CD1c-positive myeloid dendritic cell (primary cell): ENCODE data around the gene GLG1.
"Not testable (repeated sequence)": the region's sequence is repeated elsewhere in the genome, so short reads cannot be mapped to it uniquely, and the experiment has no call there.

Experiments
- DNase-seq: peaks from one replicate; pipeline ENCODE4 v3.0.0-alpha.2; 2016; ENCODE audit errors: extremely low spot score

GLG1 gene

DNA sequence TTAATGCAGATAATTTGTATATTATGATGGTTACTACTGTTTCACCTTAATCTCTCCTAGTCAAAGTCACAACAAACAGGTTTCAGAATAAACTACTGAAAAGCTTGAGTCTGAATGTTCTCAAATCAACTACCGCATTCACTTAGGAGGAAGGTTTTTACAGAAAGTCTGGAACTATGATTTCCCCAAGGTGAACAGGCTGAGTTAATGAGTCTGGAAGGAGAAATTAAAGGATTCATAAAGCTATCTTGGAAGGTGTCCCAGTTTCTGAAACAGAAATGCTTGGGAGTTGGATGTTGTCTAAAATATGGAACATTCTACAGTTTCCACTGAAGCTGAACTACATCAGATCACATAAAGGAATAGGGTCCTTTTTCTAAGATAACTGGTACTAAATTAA lies 69.2 kb downstream of the GLG1 start:
- DNase-seq, result not testable (repeated sequence)

DNA sequence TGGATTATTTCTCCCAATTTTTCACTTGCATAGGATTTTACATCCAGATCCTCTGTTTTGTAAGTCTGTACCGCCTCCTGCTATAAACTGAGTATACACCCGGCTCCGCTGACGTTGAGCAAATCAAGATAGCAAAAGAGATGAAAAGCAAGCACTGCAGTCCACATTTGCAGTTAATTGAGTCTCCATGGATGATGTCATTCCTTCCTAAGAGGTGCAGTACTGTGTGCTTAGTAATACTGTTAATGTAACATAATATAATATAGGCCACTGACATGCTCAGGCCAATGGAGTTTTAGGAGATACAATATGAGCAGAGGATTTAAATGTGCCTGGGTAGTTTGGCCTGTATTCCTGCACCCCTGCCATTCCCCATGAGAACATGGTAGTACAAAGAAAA lies 72.3 kb downstream of the GLG1 start:
- DNase-seq, result not testable (repeated sequence)

DNA sequence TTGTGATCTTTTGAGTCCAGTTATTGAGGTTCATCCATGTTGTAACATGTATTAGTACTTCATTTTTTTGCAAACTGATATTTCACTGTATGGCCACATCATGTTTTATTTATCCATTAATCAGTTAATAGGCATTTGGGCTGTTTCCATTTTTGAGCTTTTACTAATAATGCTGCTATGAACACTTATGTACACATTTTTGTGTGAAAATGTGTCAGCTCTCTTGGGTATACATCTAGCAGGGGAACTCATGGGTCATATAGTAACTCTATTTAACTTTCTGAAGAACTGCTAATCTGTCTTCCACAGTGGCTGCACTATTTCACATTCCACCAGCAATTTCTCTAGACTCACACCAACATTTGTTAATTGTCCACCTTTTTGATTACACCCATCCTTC lies 82.0 kb downstream of the GLG1 start:
- DNase-seq, result no peak

DNA sequence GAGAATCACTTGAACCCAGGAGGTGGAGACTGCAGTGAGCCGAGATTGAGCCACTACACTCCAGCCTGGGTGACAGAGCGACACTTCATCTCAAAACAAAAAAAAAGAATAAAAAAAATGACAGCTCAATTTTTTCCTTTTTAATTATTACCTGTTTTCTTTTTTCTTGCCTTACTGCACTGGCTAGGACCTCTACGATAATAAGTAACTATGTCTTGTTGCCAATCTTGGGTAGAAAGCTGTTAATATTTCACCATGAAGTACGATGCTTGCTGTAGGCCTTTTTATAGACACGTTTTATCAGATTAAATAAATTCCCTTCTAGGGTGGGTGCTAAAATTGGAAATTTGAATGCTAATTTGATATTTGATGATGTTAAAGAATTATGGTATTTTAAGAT lies 82.8 kb downstream of the GLG1 start:
- DNase-seq, result no peak

DNA sequence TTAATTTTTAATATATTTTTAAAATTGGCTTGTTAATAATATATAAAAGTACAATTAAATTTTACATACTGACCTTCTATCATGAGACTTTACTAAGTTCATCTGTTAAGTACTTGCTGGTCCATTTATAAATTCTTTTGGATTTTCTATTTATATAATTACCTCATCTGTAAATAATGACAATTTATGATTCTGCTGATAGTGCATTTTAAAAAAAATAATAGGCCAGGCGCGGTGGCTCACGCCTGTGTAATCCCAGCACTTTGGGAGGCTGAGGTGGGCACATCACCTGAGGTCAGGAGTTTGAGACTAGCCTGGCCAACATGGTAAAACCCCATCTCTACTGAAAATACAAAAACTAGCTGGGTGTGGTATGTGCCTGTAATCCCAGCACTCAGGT lies 83.2 kb downstream of the GLG1 start:
- not testable (repeated sequence) for DNase-seq

DNA sequence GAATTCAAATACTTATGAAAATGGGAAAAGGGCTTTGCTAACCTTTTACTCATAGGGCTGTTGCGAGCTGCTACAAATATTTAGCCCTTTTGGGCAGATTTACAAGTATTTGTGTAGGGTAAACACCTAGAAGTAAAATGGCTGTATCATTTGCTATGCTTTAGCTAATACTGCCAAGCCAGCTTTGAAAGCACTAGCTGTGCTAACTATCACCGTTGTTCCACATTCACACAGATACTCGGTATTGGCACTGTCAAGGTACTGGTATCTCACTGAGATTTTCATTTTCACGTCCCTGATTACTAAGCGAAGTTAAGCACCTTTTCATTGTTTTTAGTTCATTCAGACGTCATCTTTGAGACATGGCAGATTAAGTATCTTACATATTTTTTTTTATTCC lies 84.8 kb downstream of the GLG1 start:
- no peak for DNase-seq

DNA sequence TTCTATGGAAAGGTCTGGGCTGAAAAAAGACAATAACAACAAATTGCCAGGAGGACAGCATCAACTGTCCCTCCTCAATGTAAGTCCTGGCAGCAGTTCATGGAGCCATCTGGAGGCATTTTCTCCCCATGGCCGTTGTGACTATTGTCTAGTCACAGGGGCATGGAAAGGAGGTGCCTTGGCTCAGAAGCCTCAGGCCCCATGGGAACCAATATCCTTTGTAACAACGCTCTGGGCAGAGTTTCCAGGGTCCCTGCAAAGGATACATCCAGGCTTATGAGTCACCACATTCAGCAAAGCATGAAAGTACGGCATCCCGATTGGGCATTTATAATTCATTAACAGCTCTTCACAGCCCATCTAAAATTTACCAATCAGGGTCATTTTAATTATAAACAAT lies 85.2 kb downstream of the GLG1 start:
- DNase-seq, result no peak

DNA sequence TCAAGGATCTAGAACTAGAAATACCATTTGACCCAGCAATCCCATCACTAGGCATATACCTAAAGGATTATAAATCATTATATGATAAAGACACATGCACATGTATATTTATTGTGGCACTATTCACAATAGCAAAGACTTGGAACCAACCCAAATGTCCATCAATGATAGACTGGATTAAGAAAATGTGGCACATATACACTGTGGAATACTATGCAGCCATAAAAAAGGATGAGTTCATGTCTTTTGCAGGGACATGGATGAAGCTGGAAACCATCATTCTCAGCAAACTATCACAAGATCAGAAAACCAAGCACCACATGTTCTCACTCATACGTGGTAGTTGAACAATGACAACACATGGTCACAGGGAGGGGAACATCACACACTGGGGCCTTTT lies 88.0 kb downstream of the GLG1 start:
- not testable (repeated sequence) for DNase-seq

DNA sequence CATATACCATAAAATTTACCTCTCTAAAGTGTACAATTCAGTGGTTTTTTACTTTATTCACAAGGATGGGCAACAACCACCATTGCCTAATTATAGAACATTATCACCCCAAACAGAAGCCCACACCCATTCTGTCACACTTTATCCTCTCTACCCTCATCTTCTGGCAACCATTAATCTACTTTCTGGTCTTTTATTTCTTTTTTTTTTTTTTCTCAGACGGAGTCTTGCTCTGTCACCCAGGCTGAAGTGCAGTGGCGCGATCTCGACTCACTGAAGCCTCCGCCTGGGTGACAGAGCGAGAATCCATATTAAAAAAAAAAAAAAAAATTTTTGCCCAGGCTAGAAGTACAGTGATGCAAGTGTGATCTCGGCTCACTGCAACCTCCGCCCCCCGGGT lies 95.0 kb downstream of the GLG1 start:
- DNase-seq, result no peak

DNA sequence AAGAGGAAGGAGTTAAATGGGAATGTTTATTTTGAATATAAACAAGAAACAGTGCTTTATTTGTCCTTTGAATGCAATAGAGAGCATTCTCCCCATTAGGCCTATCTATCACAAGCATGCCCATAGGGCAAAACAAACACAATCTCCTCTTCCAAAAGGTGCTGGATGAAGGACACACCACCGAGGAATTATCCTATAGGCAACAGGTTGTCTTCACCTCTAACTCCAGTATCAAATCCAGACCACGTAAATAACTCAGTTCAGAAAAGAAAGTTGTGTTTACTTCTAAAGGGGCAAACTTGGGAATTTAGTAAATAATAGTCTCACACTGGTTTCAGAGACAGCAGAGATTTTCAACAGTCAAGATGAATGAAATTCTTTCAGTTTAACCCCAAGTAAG lies 101.9 kb downstream of the GLG1 start:
- DNase-seq, result no peak

DNA sequence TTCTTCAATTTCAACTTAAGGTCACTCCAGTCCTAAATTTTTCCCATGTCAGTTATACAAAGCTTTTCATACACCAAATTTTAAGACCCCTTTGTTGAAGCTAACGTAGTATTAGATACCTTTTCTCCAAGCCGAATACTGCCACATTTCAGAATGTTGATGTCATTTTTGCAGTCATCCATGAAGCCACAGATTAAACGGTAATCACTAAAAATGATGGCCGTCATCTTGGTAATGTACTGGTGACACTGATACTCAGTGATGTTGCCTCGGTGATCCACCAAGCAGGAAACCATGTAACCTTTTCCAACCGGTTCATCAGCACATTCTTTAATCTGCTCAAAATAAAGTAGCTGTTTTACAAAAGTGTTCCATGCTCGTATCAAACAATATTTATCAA lies 103.5 kb downstream of the GLG1 start:
- no peak for DNase-seq

DNA sequence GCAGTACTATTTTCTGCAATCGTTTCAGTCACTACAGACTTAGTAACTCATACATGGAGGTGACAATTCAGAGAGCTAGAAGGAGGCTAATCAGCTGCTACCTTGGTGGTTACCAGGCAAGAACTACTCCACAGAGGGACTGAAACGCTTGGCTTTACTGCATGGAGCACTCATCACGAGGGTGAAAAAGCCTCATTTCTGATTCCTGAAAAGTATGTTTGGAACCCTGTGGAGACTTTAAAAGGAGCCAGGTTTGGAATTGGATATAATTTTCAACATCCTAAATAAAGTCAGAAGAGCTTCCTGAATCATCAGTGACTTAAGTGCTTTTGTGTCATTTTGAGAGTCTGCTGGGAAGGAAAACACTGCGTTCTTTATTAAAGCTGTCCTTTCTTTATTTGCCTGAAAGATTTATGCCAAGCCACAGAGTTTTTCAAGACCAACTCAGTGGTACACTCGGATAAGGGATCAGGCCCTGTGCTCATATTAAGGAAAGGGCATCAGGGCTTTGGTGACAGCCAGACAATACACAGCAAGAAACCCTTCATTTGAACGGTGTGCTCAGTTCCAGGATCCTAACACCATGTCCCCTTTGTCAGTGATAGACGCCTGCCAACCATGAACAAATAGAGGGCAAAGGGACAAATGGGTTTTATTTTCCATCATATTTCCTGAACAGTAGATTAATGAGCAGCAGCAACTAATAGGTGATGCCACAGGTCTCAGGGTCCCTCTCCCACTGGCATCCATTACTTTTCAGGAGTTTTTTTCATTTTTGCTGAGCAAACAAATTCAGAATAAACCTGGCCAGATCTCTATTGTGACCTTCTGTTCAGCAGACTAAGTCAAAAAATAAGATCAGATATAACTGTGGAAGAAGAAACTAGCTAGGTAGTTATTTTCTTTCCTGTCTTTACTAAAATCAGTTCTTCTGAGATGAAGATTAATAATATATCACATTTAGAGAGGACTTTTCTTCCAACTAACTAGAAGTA lies 105.1 kb downstream of the GLG1 start:
- DNase-seq, result no peak

DNA sequence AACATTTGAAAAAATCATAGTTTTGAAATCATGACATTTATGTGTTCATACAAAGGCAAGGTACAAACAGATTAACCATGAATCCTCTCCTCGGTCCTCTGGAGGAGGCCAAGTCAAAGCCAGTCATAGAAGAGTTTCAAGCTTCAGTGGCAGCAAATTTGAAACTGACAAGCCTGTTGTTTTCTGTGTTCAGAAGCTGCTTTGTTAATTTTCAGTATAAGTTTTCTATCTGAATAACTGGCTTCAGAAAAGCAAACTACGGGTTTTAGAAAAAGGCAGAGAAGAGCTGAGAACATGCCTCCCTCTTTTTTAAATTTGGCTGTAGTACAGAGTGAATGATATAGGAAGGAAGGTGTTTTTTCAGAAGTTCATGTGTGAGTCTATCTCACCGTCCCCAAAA lies 106.0 kb downstream of the GLG1 start:
- no peak for DNase-seq

DNA sequence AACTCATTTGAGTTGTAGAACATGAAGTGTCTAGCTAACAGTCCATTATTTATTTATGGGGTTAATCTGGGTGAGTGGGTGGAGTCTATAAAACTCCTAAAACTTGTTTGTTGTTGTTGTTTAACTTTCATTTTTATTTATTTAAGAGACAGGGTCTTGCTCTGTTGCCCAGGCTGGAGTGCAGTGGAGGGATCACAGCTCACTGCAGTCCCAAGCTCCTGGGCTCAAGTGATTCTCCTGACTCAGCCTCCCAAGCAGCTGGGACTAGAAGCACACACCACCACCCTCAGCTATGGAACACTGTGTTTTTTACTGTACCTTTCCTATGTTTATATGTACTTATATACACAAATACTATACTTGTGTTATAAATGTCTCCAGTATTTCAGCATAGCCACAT lies 107.8 kb downstream of the GLG1 start:
- no peak for DNase-seq

DNA sequence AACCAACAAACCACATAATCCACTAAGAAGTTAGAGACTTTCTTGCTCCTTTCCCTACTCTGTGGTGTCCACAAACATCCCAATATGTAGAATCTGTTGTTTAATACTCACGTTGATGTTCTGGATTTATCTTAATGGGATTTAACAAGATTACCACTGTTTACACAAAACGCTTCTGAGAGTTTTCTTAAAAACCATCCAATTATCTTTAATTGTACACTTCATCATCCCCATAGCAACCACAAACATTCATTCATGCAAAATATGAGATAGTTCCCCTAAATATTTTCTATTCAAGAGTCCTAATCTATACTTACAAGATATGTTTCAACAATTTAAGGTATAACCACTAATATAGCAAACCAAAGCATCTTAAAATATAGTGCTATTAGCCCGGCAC lies 109.2 kb downstream of the GLG1 start:
- no peak for DNase-seq

DNA sequence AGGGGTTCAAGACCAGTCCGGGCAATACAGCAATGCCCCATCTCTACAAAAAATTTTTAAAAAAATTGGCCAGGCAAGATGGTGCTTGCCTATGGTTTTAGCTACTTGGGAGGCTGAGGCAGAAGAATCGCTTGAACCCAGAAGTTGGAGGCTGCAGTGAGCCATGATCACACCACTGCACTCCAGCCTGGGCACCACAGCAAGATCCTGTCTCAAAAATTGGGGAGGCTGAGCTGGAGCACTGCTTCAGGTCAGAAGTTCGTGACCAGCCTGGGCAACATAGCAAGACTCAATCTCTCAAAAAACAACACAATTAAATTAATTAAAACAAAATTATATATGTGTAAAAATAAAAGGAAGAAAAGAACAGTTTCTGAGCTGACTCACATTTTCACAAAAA lies 110.9 kb downstream of the GLG1 start:
- no peak for DNase-seq

DNA sequence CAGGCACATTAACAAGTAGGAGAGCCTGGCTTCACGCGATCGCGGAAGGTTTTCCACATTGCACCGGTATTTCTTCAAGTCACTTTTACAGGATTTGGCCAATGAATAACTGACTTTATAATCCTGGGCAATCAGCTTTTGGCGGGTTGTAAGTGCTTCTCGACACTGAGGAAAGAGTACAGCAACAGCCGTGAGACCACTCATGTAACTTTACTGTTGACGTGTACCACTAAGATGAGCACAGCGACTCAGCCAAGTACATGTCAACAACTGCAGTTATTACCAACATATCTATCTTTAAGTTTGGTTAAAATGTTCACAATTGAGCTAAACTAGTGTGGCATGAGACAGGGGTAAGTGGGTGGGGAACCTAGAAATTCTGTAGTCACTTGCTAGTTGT lies 113.9 kb downstream of the GLG1 start:
- DNase-seq, result no peak

DNA sequence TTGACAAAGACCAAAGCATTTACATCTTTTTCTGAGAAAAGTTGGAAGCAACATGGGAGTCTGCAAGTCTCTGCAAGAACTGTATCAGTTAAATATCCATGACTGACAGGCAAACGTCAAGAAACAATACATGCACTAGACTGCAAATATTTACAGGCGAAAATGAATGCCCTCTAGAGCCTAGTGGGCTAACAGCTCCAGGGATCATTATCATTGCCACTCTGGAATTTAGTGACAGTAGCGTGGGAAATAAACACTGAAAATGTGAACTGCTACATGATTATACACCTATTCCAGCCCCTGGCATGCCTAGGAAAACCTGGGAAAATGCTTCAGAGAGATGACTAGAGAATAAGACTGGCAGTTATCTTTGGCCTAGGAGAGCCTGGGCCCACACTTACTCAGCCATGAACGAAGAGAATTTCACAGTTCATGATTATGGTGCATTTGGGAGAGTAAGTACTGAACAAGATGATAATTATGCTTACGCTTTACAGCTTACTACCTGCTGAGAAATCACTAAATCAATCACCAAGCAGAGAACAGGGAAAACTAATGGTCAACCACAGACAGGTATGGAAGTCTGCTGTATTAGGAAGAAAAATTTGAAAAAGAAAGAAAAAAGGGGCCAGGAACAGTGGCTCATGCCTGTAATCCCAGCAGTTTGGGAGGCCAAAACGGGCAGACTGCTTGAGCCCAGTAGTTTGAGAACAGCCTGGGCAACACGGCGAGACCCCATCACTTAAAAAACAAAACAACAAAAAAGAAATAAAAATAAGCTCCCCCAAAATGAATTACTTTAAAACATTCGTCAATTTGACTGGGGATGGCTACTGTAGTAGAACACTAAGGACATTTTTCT lies 119.0 kb downstream of the GLG1 start:
- no peak for DNase-seq

DNA sequence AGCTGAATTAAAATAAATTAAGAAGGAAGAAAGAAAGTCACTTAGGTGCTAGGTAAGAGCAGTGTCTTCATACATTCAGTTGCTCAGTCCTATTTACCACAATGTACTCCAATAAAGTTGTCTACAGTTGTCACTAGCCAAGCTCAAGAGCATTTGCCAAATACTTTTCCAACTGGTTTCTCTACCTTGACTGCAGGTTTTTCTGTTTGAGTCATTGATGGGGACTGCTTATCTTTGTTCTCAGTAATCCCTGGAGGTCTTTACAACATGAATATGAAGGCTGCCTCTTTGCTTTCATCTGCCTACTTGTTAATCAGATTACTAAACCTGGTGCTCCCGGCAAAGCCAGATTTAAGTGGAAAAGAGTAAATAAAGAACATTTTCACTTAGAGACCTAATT lies 121.0 kb downstream of the GLG1 start:
- DNase-seq, result no peak

DNA sequence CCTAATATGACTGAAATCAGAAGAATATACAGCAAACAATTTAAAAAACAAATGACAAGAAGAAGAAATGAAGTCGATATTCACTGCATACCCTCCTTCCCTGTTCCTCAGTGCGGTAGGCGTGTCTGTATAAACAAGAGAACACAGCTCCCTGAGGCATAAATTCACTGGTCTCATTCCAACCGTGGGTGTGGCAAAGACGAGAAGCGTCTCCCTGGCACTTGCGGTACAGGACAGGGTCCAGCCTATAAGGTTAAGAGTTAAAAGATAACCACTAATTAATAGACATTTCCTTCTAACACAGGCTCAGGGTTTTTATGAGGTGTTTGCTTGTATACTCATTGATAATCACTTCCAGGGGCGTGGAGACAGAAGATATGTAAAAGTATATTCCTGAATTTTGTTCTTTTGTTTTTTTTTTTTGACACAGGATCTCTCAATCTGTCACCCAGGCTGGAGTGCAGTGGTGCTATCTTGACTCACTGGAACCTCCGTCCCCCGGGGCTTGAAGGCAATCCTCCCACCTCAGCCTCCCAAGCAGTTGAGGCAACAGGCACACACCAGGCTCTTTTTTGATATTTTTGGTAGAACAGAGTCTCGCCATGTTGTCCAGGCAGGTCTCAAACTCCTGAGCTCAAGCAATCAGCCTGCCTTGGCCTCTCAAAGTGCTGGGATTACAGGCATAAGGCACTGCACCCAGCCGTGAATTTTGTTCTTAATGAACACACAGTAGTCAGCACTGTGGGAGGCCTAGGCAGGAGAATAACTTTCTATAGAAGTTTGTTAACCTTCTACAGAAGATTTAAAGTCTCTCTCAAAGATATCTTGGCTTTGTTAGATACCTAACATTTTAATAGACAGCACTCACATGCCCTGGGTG lies 126.5 kb downstream of the GLG1 start:
- DNase-seq, result no peak

DNA sequence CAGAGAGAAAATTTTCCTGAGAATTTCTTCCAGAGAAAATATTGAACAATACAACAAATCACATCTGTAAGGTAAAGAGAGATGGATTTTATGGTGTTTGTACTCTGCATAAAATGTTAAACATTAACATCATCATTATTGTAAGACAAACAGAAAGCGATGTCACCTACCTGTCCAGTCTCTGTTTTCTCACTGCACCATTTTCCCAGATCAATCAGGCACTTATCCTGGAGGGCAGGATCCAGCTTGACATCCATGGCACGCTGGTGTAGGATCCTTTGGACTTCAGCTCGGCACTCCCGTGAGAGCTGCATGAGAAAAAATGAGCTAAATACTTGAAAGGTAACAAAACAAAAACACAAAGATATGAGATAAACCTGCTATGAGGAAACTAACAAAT lies 129.7 kb downstream of the GLG1 start:
- DNase-seq, result no peak

DNA sequence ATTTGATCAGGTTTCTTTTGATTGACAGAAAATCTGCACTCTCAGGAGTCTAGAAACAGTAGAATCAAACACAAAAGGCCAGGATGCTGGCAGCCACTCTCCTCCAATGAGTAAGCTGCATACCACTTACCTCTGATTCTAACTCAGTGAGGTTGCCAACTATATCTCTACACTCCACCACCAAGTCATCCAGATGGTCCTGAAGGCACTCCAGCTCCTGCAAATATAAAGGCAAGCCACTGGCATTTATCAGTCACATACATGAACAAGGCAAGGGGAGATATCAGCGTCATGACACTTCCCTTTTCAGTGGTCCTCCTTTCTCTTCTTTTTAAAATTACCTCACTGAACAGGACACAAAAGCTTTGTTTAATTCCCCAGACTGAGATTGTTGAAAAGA lies 132.5 kb downstream of the GLG1 start:
- no peak for DNase-seq
